H1 (cell line): ENCODE results near the gene PBX3. TPM values are rescaled to one million over a fixed set of nuclear protein-coding genes. Genes with fewer than 3 reads are reported as not detected.

Source experiments
- CTCF ChIA-PET: fragments of 300-600 bp; sonication (Branson Sonifier 250); formaldehyde crosslinking; loops from one replicate; lab custom pipeline; 2021; ENCODE audit not compliant: partially characterized antibody; lab: Charles Lee
- POLR2A ChIA-PET: fragments of 300-600 bp; sonication (Branson Sonifier 250); formaldehyde crosslinking; loops from one replicate; lab custom pipeline; 2021; ENCODE audit warnings: inconsistent platforms; ENCODE audit not compliant: partially characterized antibody; lab: Charles Lee
- DNase-seq, 2 experiments: peaks; one replicate each; pipeline versions ENCODE4 v3.0.0 to v3.0.0-alpha.2; 2010 to 2022; ENCODE audit warnings: low spot score in 2 of 2, low read depth in 1 of 2, mixed read lengths in 1 of 2
- FAIRE-seq: peaks from 2 replicates; lab custom pipeline; 2011; peaks lifted over from hg19 to GRCh38; lab: Jason Lieb, UNC
- H2AFZ ChIP-seq: 2 replicates; pipeline ENCODE4 v1.8.1; 2012; ENCODE audit warnings: low read length, inconsistent platforms
- H2AK5ac ChIP-seq: 2 replicates; pipeline ENCODE4 v1.6.1; 2013; ENCODE audit warnings: low read depth, low read length
- H2BK120ac ChIP-seq: replicated peaks from 2 replicates; pipeline ENCODE3; 2013; ENCODE audit warnings: low read depth, low read length, inconsistent platforms
- H2BK12ac ChIP-seq: 2 replicates; pipeline ENCODE4 v1.6.1; 2013; ENCODE audit warnings: low read depth, low read length
- H2BK15ac ChIP-seq: 2 replicates; pipeline ENCODE4 v1.6.1; 2013; ENCODE audit warnings: low read length
- H2BK20ac ChIP-seq: 2 replicates; pipeline ENCODE4 v1.6.1; 2013; ENCODE audit warnings: low read length
- H2BK5ac ChIP-seq: 2 replicates; pipeline ENCODE4 v1.6.1; 2013; ENCODE audit warnings: low read depth, low read length
- H3K14ac ChIP-seq: 2 replicates; pipeline ENCODE4 v1.6.1; 2013; ENCODE audit warnings: inconsistent platforms; ENCODE audit not compliant: insufficient read length
- H3K18ac ChIP-seq: 2 replicates; pipeline ENCODE4 v1.6.1; 2013; ENCODE audit warnings: low read length; ENCODE audit errors: extremely low read depth
- H3K23ac ChIP-seq: 2 replicates; pipeline ENCODE4 v1.6.1; 2013; ENCODE audit warnings: inconsistent platforms; ENCODE audit not compliant: insufficient read length
- H3K23me2 ChIP-seq: 2 replicates; pipeline ENCODE4 v1.6.1; 2013; ENCODE audit warnings: low read depth, low read length
- H3K27ac ChIP-seq: 2 replicates; pipeline ENCODE4 v1.6.1; 2011; ENCODE audit warnings: low read depth, low read length, inconsistent platforms
- H3K27me3 ChIP-seq, 4 experiments: replicated peaks in 1 of 4; 1 replicate in 1 of 4; 2 replicates in 3 of 4; pipeline versions ENCODE4 v1.6.1 to v1.8.1; 2011 to 2013; ENCODE audit warnings: low read length in 3 of 4, mild to moderate bottlenecking in 3 of 4, inconsistent platforms in 2 of 4, mixed read lengths in 2 of 4, moderate library complexity in 1 of 4; ENCODE audit not compliant: control insufficient read depth in 3 of 4, insufficient read depth in 3 of 4; ENCODE audit errors: extremely low read depth in 1 of 4
- H3K36me3 ChIP-seq, 4 experiments: 2 replicates each; pipeline versions ENCODE4 v1.6.1 to v1.8.1; 2011 to 2013; ENCODE audit warnings: mild to moderate bottlenecking in 4 of 4, low read length in 3 of 4, moderate library complexity in 2 of 4, control low read depth in 1 of 4, inconsistent platforms in 1 of 4; ENCODE audit not compliant: insufficient read depth in 4 of 4, control insufficient read depth in 2 of 4
- H3K4ac ChIP-seq: replicated peaks from 2 replicates; pipeline ENCODE3; 2013; ENCODE audit warnings: low read length, low read depth, mixed read lengths, inconsistent platforms; ENCODE audit not compliant: insufficient read length
- H3K4me1 ChIP-seq, 4 experiments: replicated peaks in 1 of 4; 1 replicate in 1 of 4; 2 replicates in 3 of 4; pipeline versions ENCODE4 v1.6.1 to v1.8.1; 2011 to 2013; ENCODE audit warnings: low read length in 3 of 4, inconsistent platforms in 2 of 4, mixed read lengths in 1 of 4; ENCODE audit not compliant: insufficient read depth in 4 of 4, control insufficient read depth in 3 of 4
- H3K4me2 ChIP-seq, 2 experiments: 2 replicates each; pipeline versions ENCODE4 v1.6.1 to v1.8.1; 2011 to 2013; ENCODE audit warnings: low read depth in 2 of 2, low read length in 2 of 2, control low read depth in 1 of 2, inconsistent platforms in 1 of 2, mild to moderate bottlenecking in 1 of 2; ENCODE audit not compliant: insufficient read depth in 1 of 2
- H3K4me3 ChIP-seq, 4 experiments: fragments of 200-600, 300-600 bp in 1 of 4; sonication (generic), shearing (Covaris generic), sonication (Bioruptor Twin) in 1 of 4; 2 replicates each; pipeline versions ENCODE4 v1.5.1 to v1.8.1; 2011 to 2016; ENCODE audit warnings: low read length in 4 of 4, low read depth in 3 of 4, control low read depth in 2 of 4, inconsistent platforms in 2 of 4, mild to moderate bottlenecking in 2 of 4, mixed read lengths in 1 of 4, moderate library complexity in 1 of 4; ENCODE audit not compliant: insufficient read depth in 2 of 4; ENCODE audit errors: extremely low read depth in 1 of 4
- H3K56ac ChIP-seq: replicated peaks from 2 replicates; pipeline ENCODE3; 2013; ENCODE audit warnings: low read depth, mild to moderate bottlenecking, mixed read lengths, low read length, inconsistent platforms; ENCODE audit not compliant: insufficient read length
- H3K79me1 ChIP-seq: 2 replicates; pipeline ENCODE4 v1.6.1; 2013; ENCODE audit warnings: low read depth, low read length, control low read depth
- H3K79me2 ChIP-seq, 2 experiments: 2 replicates each; pipeline versions ENCODE4 v1.6.1 to v1.8.1; 2012 to 2013; ENCODE audit warnings: low read length in 2 of 2, mild to moderate bottlenecking in 2 of 2, inconsistent platforms in 1 of 2; ENCODE audit not compliant: insufficient read depth in 2 of 2, control insufficient read depth in 1 of 2
- H3K9ac ChIP-seq, 4 experiments: replicated peaks in 1 of 4; 1 replicate in 1 of 4; 2 replicates in 3 of 4; pipeline versions ENCODE4 v1.6.1 to v1.8.1; 2011 to 2013; ENCODE audit warnings: low read depth in 3 of 4, low read length in 3 of 4, control low read depth in 2 of 4, mild to moderate bottlenecking in 2 of 4, moderate library complexity in 2 of 4, inconsistent platforms in 1 of 4; ENCODE audit errors: extremely low read depth in 1 of 4
- H3K9me3 ChIP-seq, 2 experiments: 2 replicates each; pipeline versions ENCODE4 v1.6.1 to v1.8.1; 2012 to 2013; ENCODE audit warnings: mild to moderate bottlenecking in 2 of 2, moderate library complexity in 2 of 2, control low read depth in 1 of 2, inconsistent platforms in 1 of 2, low read depth in 1 of 2, low read length in 1 of 2, mixed read lengths in 1 of 2; ENCODE audit not compliant: insufficient read depth in 2 of 2
- H4K20me1 ChIP-seq, 2 experiments: replicated peaks in 1 of 2; 2 replicates each; pipeline versions ENCODE3 to v1.8.1; 2011 to 2013; ENCODE audit warnings: inconsistent platforms in 2 of 2, low read length in 2 of 2, mild to moderate bottlenecking in 1 of 2; ENCODE audit not compliant: insufficient read depth in 2 of 2, control insufficient read depth in 1 of 2
- H4K5ac ChIP-seq: 2 replicates; pipeline ENCODE4 v1.6.1; 2013; ENCODE audit warnings: low read length, low read depth, mixed read lengths, inconsistent platforms; ENCODE audit not compliant: insufficient read length
- H4K8ac ChIP-seq: 2 replicates; pipeline ENCODE4 v1.8.0; 2013; ENCODE audit warnings: mild to moderate bottlenecking, moderate library complexity, low read length, inconsistent platforms; ENCODE audit not compliant: insufficient read depth; ENCODE audit errors: extremely low read depth
- H4K91ac ChIP-seq: replicated peaks from 2 replicates; pipeline ENCODE3; 2013; ENCODE audit warnings: low read length, mixed read lengths, inconsistent platforms; ENCODE audit not compliant: insufficient read length
- CBX5 ChIP-seq: fragments of 300-800, 300-1000 bp; sonication (generic); IDR thresholded peaks from 2 replicates; pipeline ENCODE4 v1.7.1; 2016; ENCODE audit warnings: antibody characterized with exemption, low read length, low read depth
- polyA plus RNA-seq, 7 experiments: library from polyadenylated mRNA; depleted of rRNA in 3 of 7; stranded (reverse) in 5 of 7; unstranded in 2 of 7; fragments of >200 nt in 5 of 7; fragments of 200-250 nt in 2 of 7; gene quantifications; 1 replicate in 5 of 7; 2 replicates in 1 of 7; 4 replicates in 1 of 7; pipeline versions ENCODE4 v1.2.1 to v1.2.3, GENCODE V29; 2011 to 2013; ENCODE audit warnings: missing spikeins in 2 of 7, mixed read lengths in 2 of 7
- total RNA-seq: library from RNA; stranded (reverse); fragmentation: NEBNext Ultra II Directional; extraction: Animal tissue kit (Norgen Biotek cat#: 25700); gene quantifications from 2 replicates; pipeline ENCODE4 v1.2.1, GENCODE V29; 2021

PBX3 gene
- total and polyA plus RNA-seq, 2 of the 8 experiments (the other 6 are each of a cell fraction or from before 2014, with no cell fraction given): 22.7 to 44.3 TPM

DNA sequence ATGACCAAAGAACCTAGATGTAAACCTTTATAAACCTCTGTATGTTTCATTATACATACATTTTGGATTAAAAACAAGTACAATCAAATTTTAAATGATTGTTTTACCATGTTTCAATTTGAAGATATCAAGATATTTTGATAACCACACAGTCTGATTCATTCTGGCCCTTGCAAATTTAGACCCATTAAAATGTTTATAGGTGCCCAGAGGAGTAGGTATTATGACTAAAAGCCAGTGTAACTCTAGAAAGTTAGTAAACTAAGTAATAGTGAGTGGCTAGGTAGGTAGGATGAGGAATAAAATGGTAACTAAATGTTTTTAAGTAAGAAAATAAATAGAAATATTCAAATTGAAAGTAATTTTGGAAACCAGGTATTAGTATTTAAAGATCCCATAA, 165.5 kb downstream of the PBX3 start:
- H3K4ac ChIP-seq: no peak overlapping the region
- H3K36me3 ChIP-seq: peaks cover 0 to 4% (median 0%) of the 10 kb centered on the region in 4 experiments; a peak in 1 of 8 replicates
- H2AK5ac ChIP-seq: no peak overlapping the region
- H3K9me3 ChIP-seq: no peaks in the 10 kb centered on the region
- DNase-seq (no peak), FAIRE-seq (no peak)
- H3K79me1 ChIP-seq: no peaks in the 10 kb centered on the region
- H4K5ac ChIP-seq: no peak overlapping the region
- H3K4me3 ChIP-seq: no peak overlapping the region
- H3K9ac ChIP-seq: no peak overlapping the region
- H3K4me1 ChIP-seq: peaks cover 0 to 5% (median 3%) of the 10 kb centered on the region in 4 experiments; a peak in 2 of 7 replicates
- no peak overlapping the region for H3K23ac ChIP-seq
- H2BK15ac ChIP-seq: no peak overlapping the region
- no peak overlapping the region for H2BK20ac ChIP-seq
- ChIA-PET CTCF (interaction anchor here (1.1 kb wide), 1 partner anchor 11 kb away, joined by 3 read pairs; no protein-coding TSS in a partner anchor), POLR2A (interaction anchor here (1.2 kb wide), 1 partner anchor 9 kb away, joined by 3 read pairs; no protein-coding TSS in a partner anchor)
- no peak overlapping the region for H3K18ac ChIP-seq
- H3K23me2 ChIP-seq: no peaks in the 10 kb centered on the region
- no peaks in the 10 kb centered on the region for H3K27me3 ChIP-seq
- H2AFZ ChIP-seq: no peak overlapping the region
- no peak overlapping the region for H3K4me2 ChIP-seq
- TF ChIP-seq CBX5: no peak
- no peak overlapping the region for H2BK5ac ChIP-seq
- no peak overlapping the region for H4K8ac ChIP-seq
- no peak overlapping the region for H3K14ac ChIP-seq
- H3K27ac ChIP-seq: no peak overlapping the region
- no peak overlapping the region for H3K56ac ChIP-seq
- H4K20me1 ChIP-seq: peaks cover 3 to 9% of the 10 kb centered on the region in 2 experiments
- no peak overlapping the region for H2BK12ac ChIP-seq
- H2BK120ac ChIP-seq: no peak overlapping the region
- peaks cover 0 to 20% of the 10 kb centered on the region in 2 experiments; a peak in 2 of 4 replicates for H3K79me2 ChIP-seq
- no peak overlapping the region for H4K91ac ChIP-seq
